SU-DHL-6 (cell line): ENCODE measurements around the gene ENDOD1.

Source experiments
- CTCF ChIP-seq: fragments of 200-600 bp; sonication (generic); IDR thresholded peaks from one replicate; pipeline ENCODE4 v1.5.1; 2017; ENCODE audit warnings: antibody characterized with exemption, mild to moderate bottlenecking, low read length, moderate library complexity; ENCODE audit not compliant: insufficient read depth, poor library complexity, severe bottlenecking
- EZH2phosphoT487 ChIP-seq: fragments of 200-600 bp; sonication (generic), shearing (Covaris generic); conservative IDR thresholded peaks from 2 replicates; pipeline ENCODE4 v1.6.1; 2018; ENCODE audit warnings: mild to moderate bottlenecking, antibody characterized with exemption, low read length, moderate library complexity, mixed read lengths

DNA sequence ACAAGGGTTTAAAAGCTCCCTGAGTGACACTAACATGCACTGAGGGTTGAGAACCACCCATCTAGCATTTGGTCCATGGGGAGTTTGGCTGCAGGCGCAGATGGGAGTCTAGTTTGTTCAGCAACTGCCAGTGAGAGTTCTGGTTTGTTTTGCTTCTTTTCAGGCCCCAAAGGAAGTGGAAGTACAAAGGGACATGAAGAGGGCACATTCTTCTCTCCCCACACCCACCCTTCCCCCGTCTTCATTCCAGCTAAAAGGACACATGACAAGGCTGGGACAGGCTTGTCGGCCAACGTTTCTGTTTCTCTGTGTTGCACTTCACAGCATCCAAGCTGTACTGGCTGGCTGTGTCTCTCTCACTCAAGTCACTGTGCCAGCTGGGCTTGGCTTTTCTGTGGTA lies 8.2 kb upstream of the ENDOD1 start:
- TF ChIP-seq CTCF (no peak), EZH2phosphoT487 (no peak)
